Muscle of leg (tissue), 11 donors: ENCODE data around the gene XRCC2. TPM values are rescaled to one million over a fixed set of nuclear protein-coding genes. Genes with fewer than 3 reads are reported as not detected.

Source experiments
- DNase-seq: peaks from one replicate; pipeline ENCODE4 v3.0.0; 2013
- H3K27ac ChIP-seq: one replicate; pipeline ENCODE4 v1.5.1; 2013; ENCODE audit warnings: mild to moderate bottlenecking, low read length, control low read depth
- H3K27me3 ChIP-seq: one replicate; pipeline ENCODE4 v1.6.1; 2013; ENCODE audit warnings: low read length; ENCODE audit not compliant: control insufficient read depth, insufficient read depth
- H3K36me3 ChIP-seq: one replicate; pipeline ENCODE4 v1.6.1; 2013; ENCODE audit warnings: low read length; ENCODE audit not compliant: control insufficient read depth, insufficient read depth
- H3K4me1 ChIP-seq: one replicate; pipeline ENCODE4 v1.6.1; 2013; ENCODE audit warnings: low read length; ENCODE audit not compliant: control insufficient read depth, insufficient read depth
- H3K4me3 ChIP-seq: one replicate; pipeline ENCODE4 v1.5.1; 2013; ENCODE audit warnings: low read length, control low read depth
- H3K9me3 ChIP-seq: replicated peaks from 2 replicates; pipeline ENCODE4 v1.6.1; 2013; ENCODE audit warnings: low read depth, low read length; ENCODE audit not compliant: control insufficient read depth
- WGBS: methylation state at CpG from one replicate; pipeline ENCODE4 v1.1.5; 2013; ENCODE audit warnings: missing lambda C conversion rate; ENCODE audit not compliant: insufficient coverage; 5-methylcytosine and 5-hydroxymethylcytosine counted together
- polyA plus RNA-seq, 8 donors: library from polyadenylated mRNA; unstranded; fragments of 120-200 nt; gene quantifications; one replicate each; pipeline versions ENCODE4 v1.2.1 to v1.2.3, GENCODE V29; 2013; ENCODE audit warnings: inconsistent platforms in 1 of 8, low replicate concordance in 1 of 8; ENCODE audit not compliant: insufficient read length in 8 of 8, insufficient read depth in 1 of 8
- total RNA-seq: library from RNA; stranded (reverse); fragments of 120-200 nt; gene quantifications from one replicate; pipeline ENCODE4 v1.2.4, GENCODE V29; 2013

XRCC2 gene
- total and polyA plus RNA-seq, 9 donors: 2.8 to 4.7 (median 3.5) TPM

DNA sequence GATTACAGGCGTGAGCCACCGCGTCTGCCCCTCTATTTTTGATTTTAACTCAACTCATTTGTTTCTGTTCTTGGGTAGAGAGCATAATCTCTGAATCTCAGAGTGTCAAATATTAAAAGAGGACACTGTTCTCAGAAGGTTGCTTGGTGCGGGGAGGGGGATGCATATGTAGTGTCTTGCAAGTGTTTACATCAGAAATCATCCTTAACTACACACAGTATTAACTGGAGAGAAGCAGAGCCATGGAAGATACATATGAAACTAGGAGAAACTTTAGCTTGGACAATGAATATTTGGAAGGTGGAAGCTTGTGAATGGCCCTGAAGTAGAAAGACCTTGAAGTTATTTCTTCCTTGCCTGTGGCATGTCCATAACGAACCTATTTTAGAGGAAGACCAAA is 57.5 kb downstream of the XRCC2 start:
- Histone ChIP-seq H3K27ac (no peak overlapping the region), H3K36me3 (no peaks in the 10 kb centered on the region), H3K4me1 (peaks cover 10% of the 10 kb centered on the region), H3K9me3 (no peaks in the 10 kb centered on the region), H3K4me3 (no peak overlapping the region), H3K27me3 (no peaks in the 10 kb centered on the region)
- WGBS: no CpG with 5 or more reads among the region's 5 CpGs
- no peak for DNase-seq

DNA sequence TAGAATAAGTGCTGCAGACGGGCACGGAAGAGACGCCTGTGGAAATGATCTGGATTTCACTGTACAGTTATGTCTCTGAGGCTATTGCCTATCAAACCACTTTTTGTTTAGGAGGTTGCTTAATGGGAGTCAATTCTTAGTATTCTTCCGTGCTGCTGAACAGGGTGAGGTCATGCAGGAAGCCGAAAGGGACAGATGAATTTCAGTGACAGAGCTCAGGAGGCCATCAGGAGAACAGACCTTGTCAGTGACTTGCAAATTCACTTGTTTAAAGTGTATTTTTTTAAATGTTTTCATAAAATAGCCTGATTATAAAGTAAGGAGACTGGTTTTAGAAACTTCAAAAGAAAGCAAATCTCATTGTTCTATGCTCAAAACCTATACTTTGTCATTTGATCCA is 58.9 kb downstream of the XRCC2 start:
- no peaks in the 10 kb centered on the region for H3K27me3 ChIP-seq
- no peak for DNase-seq
- no peaks in the 10 kb centered on the region for H3K9me3 ChIP-seq
- 82% methylated on average over 3 of the region's 5 CpGs for WGBS
- peaks cover 10% of the 10 kb centered on the region for H3K4me1 ChIP-seq
- no peaks in the 10 kb centered on the region for H3K36me3 ChIP-seq
- H3K27ac ChIP-seq: no peak overlapping the region
- H3K4me3 ChIP-seq: no peak overlapping the region

DNA sequence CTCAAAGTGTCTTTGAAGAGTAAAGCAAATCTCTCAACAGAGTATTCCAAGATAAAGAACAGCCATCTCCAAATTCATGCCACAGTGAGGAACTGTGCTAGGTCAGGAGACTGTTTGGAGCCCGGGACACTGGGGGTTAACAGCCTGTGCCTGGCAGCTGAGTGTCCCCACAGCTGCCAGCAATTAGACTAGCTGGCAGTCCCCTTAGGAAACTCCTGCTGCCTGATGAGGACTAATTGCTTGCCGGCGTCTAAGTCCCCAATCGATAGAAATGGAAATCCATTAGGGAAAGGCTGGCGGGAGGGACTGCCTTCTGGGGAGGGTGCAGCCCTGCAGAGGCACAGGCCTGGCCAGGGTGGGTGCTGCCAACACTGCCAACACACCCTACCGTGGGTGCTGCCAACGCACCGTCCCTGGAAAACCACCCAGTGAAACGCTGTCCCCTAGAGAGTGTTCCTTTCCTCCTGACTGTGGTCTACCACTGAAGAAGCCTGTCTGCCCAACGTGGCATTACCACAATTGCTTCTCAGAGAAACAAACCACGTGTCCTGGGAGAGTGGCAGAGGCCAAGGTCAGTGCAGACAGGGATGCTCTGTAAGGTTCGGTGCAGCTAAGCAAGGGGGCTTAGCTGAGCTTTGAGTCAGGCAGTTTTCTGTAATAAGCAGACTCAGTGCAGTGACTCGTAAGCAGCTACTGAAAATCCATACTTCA is 60.8 kb downstream of the XRCC2 start:
- WGBS: 13% methylated on average over 7 of the region's 13 CpGs
- peak; percentile 48 for DNase-seq
- H3K4me1 ChIP-seq: peaks cover 10% of the 10 kb centered on the region
- H3K27me3 ChIP-seq: no peaks in the 10 kb centered on the region
- no peak overlapping the region for H3K4me3 ChIP-seq
- no peaks in the 10 kb centered on the region for H3K9me3 ChIP-seq
- H3K36me3 ChIP-seq: no peaks in the 10 kb centered on the region
- no peak overlapping the region for H3K27ac ChIP-seq

DNA sequence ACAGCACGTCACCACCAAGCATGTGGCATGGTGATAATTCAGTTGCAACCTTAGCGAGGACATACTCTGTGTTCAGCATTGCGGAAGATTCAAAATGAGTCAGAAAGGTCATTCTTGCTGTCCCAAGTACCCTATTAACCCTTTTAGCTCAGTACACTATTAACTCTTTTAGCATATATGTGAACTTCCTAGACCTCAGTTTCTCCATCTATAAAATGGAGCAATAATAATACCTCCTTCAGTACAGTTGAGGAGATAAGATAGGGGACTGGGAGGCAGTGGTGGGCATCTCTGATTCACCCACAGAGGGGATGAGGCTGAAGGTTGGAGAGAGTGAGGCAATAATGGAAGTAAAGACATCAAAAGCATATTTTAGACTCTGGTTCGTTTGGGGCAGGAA is 67.3 kb downstream of the XRCC2 start:
- H3K36me3 ChIP-seq: no peaks in the 10 kb centered on the region
- H3K9me3 ChIP-seq: no peaks in the 10 kb centered on the region
- no peaks in the 10 kb centered on the region for H3K4me1 ChIP-seq
- H3K4me3 ChIP-seq: no peak overlapping the region
- H3K27ac ChIP-seq: no peak overlapping the region
- 79% methylated on average over 3 of the region's 4 CpGs for WGBS
- no peak for DNase-seq
- H3K27me3 ChIP-seq: no peaks in the 10 kb centered on the region

DNA sequence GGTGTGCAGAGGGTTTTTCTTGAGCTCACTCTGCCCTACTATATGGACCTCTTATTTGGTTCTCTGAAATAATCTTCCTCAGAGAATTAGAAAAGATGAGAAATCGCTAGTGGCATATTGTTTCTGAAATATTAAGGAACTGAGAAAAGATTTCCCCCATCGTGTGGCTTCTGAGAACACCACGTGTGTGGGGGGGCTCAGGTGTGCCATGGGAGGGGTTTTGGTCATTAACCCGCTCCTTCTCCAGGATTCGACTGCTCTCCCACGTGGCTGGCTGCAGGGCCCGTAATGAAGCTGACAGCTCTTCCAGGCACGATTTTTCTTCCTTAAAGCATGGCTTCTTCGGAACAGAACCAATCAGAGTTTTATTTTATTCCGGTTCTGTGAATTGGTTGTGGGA is 67.7 kb downstream of the XRCC2 start:
- Histone ChIP-seq H3K4me3 (no peak overlapping the region), H3K36me3 (no peaks in the 10 kb centered on the region), H3K4me1 (no peaks in the 10 kb centered on the region), H3K27ac (no peak overlapping the region), H3K9me3 (no peaks in the 10 kb centered on the region), H3K27me3 (no peaks in the 10 kb centered on the region)
- 68% methylated on average over 7 of the region's 10 CpGs for WGBS
- DNase-seq: no peak

DNA sequence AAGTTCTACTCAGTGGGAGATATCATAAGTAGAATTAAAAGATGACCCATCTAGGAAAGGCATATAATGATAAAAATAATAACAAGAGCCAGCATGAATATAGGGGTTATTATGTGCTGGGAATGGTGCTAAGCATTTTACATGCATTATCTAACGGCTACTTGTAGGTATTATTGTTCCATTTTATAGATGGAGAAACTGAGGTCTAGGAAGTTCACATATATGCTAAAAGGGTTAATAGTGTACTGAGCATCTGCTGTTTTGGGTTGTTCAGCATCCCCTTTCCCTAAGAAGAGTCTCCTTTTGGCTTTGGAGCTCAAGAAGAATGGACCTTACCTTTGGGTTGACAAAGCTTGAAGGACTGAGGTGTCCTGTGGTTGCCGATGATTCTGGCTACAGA is 68.9 kb downstream of the XRCC2 start:
- Histone ChIP-seq H3K4me1 (no peaks in the 10 kb centered on the region), H3K9me3 (no peaks in the 10 kb centered on the region), H3K4me3 (no peak overlapping the region), H3K27ac (no peak overlapping the region), H3K27me3 (no peaks in the 10 kb centered on the region), H3K36me3 (no peaks in the 10 kb centered on the region)
- WGBS: no CpG with 5 or more reads among the region's 2 CpGs
- DNase-seq: no peak

DNA sequence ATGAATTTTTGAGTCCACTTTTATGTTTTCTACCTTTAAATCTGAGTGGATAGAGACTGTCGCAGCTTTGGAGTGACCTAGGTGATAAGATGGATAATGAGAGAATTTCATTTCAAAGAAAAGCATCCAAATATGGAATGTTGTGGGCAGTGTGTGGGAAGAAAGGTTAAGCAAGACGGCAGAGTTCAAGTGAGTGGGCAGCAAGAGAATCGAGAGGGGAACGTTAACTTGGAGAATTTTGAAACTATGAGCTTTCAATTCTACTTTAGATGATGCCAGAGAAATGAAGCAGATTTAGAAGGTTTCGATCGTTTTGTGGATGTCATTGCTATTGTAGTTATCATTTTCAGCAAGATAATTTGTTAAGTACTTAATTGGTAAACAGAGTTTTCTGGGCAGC is 73.0 kb downstream of the XRCC2 start:
- Histone ChIP-seq H3K36me3 (no peaks in the 10 kb centered on the region), H3K9me3 (no peaks in the 10 kb centered on the region), H3K27me3 (no peaks in the 10 kb centered on the region), H3K27ac (no peak overlapping the region), H3K4me3 (no peak overlapping the region), H3K4me1 (no peaks in the 10 kb centered on the region)
- no peak for DNase-seq
- WGBS: 47% methylated on average over 4 of the region's 6 CpGs

DNA sequence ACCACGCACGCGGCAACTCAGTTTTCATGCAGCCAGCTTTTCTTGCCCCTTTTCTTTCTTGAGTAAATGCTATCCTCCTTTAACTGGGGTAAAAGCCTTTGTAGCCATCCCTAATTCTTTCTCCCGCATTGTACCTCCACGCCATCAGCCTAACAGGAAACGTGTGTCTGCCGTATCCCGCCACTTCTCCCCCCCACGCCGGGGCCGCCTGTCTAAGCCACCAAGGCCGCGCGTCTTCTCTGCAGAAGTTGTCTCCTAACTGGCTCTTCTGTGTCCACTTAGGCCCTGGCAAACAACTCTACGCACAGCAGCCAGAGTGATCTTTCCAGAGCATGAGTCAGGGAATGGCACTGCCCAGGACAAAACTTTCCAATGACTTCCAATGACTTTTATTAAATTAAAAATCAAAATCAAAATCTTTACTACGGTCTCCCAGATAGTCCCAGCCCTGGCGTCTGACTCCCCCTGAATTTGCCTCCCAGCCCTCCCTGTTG is 74.6 kb downstream of the XRCC2 start:
- H3K4me1 ChIP-seq: no peaks in the 10 kb centered on the region
- no peak overlapping the region for H3K27ac ChIP-seq
- no peaks in the 10 kb centered on the region for H3K27me3 ChIP-seq
- H3K9me3 ChIP-seq: no peaks in the 10 kb centered on the region
- no peak for DNase-seq
- WGBS: 78% methylated on average over 17 of the region's 17 CpGs
- H3K36me3 ChIP-seq: no peaks in the 10 kb centered on the region
- H3K4me3 ChIP-seq: no peak overlapping the region

DNA sequence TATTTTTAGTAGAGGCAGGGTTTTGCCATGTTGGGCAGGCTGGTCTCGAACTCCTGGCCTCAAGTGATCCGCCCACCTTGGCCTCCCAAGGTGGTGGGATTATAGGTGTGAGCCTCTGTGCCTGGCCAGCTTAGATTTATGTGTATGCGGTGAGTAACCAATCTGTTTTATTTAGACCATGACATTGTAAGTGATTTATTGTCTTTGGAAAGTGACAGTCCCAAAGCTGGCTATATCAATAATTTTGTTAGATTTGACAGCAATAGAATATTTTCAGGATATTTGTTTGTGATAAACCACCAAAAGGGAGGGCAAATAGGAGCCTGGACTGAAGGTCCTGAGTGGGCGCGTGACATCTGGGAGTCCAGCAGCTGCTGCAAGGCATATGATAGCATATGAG is 75.7 kb downstream of the XRCC2 start:
- Histone ChIP-seq H3K36me3 (no peaks in the 10 kb centered on the region), H3K27me3 (no peaks in the 10 kb centered on the region), H3K27ac (no peak overlapping the region), H3K4me3 (no peak overlapping the region), H3K9me3 (no peaks in the 10 kb centered on the region), H3K4me1 (no peaks in the 10 kb centered on the region)
- WGBS: 93% methylated on average over 3 of the region's 5 CpGs
- DNase-seq: no peak

DNA sequence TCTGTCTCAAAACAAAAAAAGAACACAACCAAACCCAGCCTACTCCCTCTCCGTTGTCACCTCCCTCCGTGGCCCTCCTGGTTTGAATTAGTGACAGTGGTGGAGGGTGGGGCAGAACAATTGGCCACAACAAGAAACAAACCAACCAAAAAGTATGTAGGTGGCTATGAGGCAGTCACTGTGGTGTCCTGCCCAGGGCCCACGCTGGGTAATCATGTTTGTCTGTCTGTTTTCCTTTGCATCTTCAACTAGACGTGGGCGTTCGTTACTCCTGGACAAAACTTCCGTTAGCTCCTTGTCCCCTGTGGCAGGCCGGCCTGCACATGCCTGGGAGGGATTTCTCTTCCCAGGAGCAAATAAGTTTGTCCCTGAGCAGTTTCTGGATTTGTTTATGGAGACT is 78.4 kb downstream of the XRCC2 start:
- H3K9me3 ChIP-seq: no peaks in the 10 kb centered on the region
- H3K27ac ChIP-seq: no peak overlapping the region
- H3K27me3 ChIP-seq: no peaks in the 10 kb centered on the region
- H3K36me3 ChIP-seq: no peaks in the 10 kb centered on the region
- WGBS: no CpG with 5 or more reads among the region's 8 CpGs
- H3K4me1 ChIP-seq: no peaks in the 10 kb centered on the region
- no peak overlapping the region for H3K4me3 ChIP-seq
- no peak for DNase-seq

DNA sequence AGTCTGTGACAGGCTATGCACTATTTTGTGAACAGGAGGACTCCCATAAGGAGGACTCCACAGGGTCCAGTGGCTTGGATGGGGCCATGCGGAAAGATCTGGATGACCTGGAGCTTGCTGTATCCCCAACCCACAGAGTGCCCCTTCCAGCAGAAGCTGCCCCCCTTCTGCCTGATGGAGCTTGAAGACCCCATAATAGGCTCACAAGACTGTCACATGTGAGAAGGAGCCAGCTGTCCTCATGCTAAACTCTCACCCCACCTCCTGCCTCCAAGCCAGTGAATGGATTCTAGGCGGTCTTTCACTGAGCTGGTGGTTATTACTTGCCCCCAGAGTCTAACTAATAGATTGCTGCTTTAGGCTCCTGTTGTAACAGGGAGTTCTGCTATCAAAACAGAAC is 79.1 kb downstream of the XRCC2 start:
- Histone ChIP-seq H3K27me3 (no peaks in the 10 kb centered on the region), H3K4me3 (no peak overlapping the region), H3K27ac (no peak overlapping the region), H3K9me3 (no peaks in the 10 kb centered on the region), H3K4me1 (no peaks in the 10 kb centered on the region), H3K36me3 (no peaks in the 10 kb centered on the region)
- no peak for DNase-seq
- 100% methylated on average over 1 of the region's 2 CpGs for WGBS
